Mammary epithelial cell (primary cell): ENCODE results near the gene CFAP20DC.

Experiments used
- EZH2 ChIP-seq: IDR thresholded peaks from 2 replicates; pipeline ENCODE4 v1.6.1; 2012; ENCODE audit warnings: low read length, inconsistent platforms, borderline replicate concordance
- TF ChIP-seq, protein P1 (sequence below), 2 donors: IDR thresholded peaks in 1 of 2; conservative IDR thresholded peaks in 1 of 2; 2 replicates each; pipeline ENCODE4 v1.5.1; 2011 to 2012; ENCODE audit warnings: inconsistent platforms in 2 of 2, low read length in 2 of 2, mild to moderate bottlenecking in 2 of 2, control low read depth in 1 of 2, low read depth in 1 of 2; ENCODE audit not compliant: insufficient read depth in 1 of 2; ENCODE audit errors: extremely low read depth in 1 of 2

DNA sequence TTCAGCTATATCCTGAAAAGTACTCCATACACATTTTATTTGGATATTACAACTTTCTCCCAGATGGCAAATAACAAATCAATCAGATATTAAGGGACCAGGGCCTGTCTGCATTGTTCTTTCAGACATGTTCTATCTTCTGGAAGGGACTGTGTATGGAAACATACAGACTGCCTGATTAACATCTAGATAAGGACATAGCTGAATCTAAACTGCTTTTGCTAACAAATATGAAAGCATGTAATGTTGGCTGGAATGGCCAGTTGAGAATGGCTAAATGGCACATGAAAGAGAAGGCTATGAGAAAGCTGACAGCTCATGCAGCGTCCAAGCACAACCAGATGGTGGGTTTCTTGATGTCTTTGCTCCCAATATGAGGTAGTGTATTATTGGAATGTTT lies 149.4 kb downstream of the CFAP20DC start:
- no peak for TF ChIP-seq EZH2
- TF ChIP-seq, protein P1, sequence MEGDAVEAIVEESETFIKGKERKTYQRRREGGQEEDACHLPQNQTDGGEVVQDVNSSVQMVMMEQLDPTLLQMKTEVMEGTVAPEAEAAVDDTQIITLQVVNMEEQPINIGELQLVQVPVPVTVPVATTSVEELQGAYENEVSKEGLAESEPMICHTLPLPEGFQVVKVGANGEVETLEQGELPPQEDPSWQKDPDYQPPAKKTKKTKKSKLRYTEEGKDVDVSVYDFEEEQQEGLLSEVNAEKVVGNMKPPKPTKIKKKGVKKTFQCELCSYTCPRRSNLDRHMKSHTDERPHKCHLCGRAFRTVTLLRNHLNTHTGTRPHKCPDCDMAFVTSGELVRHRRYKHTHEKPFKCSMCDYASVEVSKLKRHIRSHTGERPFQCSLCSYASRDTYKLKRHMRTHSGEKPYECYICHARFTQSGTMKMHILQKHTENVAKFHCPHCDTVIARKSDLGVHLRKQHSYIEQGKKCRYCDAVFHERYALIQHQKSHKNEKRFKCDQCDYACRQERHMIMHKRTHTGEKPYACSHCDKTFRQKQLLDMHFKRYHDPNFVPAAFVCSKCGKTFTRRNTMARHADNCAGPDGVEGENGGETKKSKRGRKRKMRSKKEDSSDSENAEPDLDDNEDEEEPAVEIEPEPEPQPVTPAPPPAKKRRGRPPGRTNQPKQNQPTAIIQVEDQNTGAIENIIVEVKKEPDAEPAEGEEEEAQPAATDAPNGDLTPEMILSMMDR (conservative IDR thresholded peaks at IDR 0.05 in 1 of 2, IDR thresholded peaks at IDR 0.05 in 1 of 2; ENCODE audit: extremely low read depth in 1 of 2, insufficient read depth in 1 of 2, low read depth in 1 of 2, low read length in 2 of 2), result no peak
